K562 (cell line): ENCODE measurements around the gene CLC.

Experiments
- BACH1 ChIP-seq: fragments of 200-800 bp; sonication (Bioruptor generic); IDR thresholded peaks from 2 replicates; pipeline ENCODE4 v1.6.1; 2016; ENCODE audit warnings: missing genetic modification characterization, missing compliant biosample characterization
- BRCA1 ChIP-seq, 2 experiments: fragments of 450-650 bp in 1 of 2; sonication (generic) in 1 of 2; formaldehyde crosslinking in 1 of 2; IDR thresholded peaks; 2 replicates each; pipeline versions ENCODE4 v1.5.0 to v1.6.1; 2017 to 2020; ENCODE audit warnings: mild to moderate bottlenecking in 1 of 2, missing genetic modification reagents in 1 of 2
- CHD2 ChIP-seq: IDR thresholded peaks from 2 replicates; pipeline ENCODE4 v1.6.1; 2011; ENCODE audit warnings: low read depth, low read length
- CREB1 ChIP-seq, 2 experiments: sonication (generic) in 1 of 2; formaldehyde crosslinking in 1 of 2; IDR thresholded peaks; 2 replicates each; pipeline versions ENCODE4 v1.6.1 to v1.8.0; 2012 to 2022; ENCODE audit warnings: inconsistent platforms in 1 of 2, mild to moderate bottlenecking in 1 of 2, missing genetic modification reagents in 1 of 2, moderate library complexity in 1 of 2
- EZH2 ChIP-seq: IDR thresholded peaks from 2 replicates; pipeline ENCODE4 v1.6.1; 2012; ENCODE audit warnings: low read depth, mild to moderate bottlenecking, inconsistent platforms, low read length, borderline replicate concordance
- NFYB ChIP-seq: IDR thresholded peaks from 2 replicates; pipeline ENCODE4 v1.6.1; 2011; ENCODE audit warnings: mild to moderate bottlenecking, moderate library complexity; ENCODE audit not compliant: insufficient read length; ENCODE audit errors: extremely low read depth
- POLR2G ChIP-seq: fragments of 200-400 bp; formaldehyde crosslinking; IDR thresholded peaks from 2 replicates; pipeline ENCODE4 v1.6.1; 2017; ENCODE audit warnings: low read depth, mild to moderate bottlenecking, antibody characterized with exemption, low read length, moderate library complexity
- TAF1 ChIP-seq: IDR thresholded peaks from 2 replicates; pipeline ENCODE4 v1.6.1; 2011; ENCODE audit warnings: mild to moderate bottlenecking, low read length, moderate library complexity; ENCODE audit not compliant: insufficient read depth, control insufficient read depth, severe bottlenecking; ENCODE audit errors: extremely low read depth
- ZNF316 ChIP-seq: fragments of 450-650 bp; IDR thresholded peaks from 2 replicates; pipeline ENCODE4 v1.6.1; 2016
- ZNF583 ChIP-seq: fragments of 250-450 bp; sonication (Bioruptor Pico); IDR thresholded peaks from 2 replicates; pipeline ENCODE4 v1.4.0; 2020
- ZNF699 ChIP-seq: fragments of 250-450 bp; sonication (Bioruptor Pico); IDR thresholded peaks from 2 replicates; pipeline ENCODE4 v1.8.0; 2021; ENCODE audit warnings: mild to moderate bottlenecking, moderate library complexity; ENCODE audit not compliant: insufficient replicate concordance
- TF ChIP-seq, protein P1 (sequence below), 3 experiments: IDR thresholded peaks in 2 of 3; conservative IDR thresholded peaks in 1 of 3; 2 replicates each; pipeline ENCODE4 v1.5.1; 2011 to 2012; ENCODE audit warnings: low read length in 3 of 3, mild to moderate bottlenecking in 3 of 3, control low read depth in 2 of 3, improper control_type of control experiment in 1 of 3, inconsistent platforms in 1 of 3, low read depth in 1 of 3, mixed read lengths in 1 of 3, moderate library complexity in 1 of 3; ENCODE audit not compliant: insufficient read depth in 2 of 3
- TF ChIP-seq, protein P2 (sequence below): fragments of 450-650 bp; IDR thresholded peaks from 2 replicates; pipeline ENCODE4 v1.7.1; 2018; ENCODE audit warnings: mild to moderate bottlenecking, low read depth; ENCODE audit not compliant: partially characterized antibody
- TF ChIP-seq, protein P3 (sequence below), 2 experiments: fragments of 450-650 bp; formaldehyde crosslinking in 1 of 2; IDR thresholded peaks; 2 replicates each; pipeline versions ENCODE4 v1.4.0 to v1.6.1; 2014 to 2020; ENCODE audit warnings: mild to moderate bottlenecking in 2 of 2, borderline replicate concordance in 1 of 2, low read depth in 1 of 2

DNA sequence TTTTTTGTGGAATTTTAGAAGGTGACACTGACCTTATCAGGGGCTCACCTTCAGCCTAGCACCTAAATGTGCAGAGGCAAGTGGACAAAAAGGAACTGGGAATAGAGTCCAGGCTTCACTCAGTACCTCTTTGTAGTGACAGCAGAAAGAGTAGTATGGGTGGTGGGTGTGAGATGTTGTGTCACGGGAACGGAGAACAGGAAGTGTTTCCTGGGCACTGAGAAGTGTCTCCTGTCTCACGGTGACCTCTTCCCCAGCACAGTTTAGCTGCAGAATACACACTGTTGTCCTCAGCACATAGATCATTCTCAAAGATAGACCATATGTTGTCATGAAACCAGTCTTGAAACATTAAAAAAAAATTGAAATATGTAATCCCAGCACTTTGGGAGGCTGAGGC, 51.1 kb downstream of the CLC start:
- TF ChIP-seq, protein P1, sequence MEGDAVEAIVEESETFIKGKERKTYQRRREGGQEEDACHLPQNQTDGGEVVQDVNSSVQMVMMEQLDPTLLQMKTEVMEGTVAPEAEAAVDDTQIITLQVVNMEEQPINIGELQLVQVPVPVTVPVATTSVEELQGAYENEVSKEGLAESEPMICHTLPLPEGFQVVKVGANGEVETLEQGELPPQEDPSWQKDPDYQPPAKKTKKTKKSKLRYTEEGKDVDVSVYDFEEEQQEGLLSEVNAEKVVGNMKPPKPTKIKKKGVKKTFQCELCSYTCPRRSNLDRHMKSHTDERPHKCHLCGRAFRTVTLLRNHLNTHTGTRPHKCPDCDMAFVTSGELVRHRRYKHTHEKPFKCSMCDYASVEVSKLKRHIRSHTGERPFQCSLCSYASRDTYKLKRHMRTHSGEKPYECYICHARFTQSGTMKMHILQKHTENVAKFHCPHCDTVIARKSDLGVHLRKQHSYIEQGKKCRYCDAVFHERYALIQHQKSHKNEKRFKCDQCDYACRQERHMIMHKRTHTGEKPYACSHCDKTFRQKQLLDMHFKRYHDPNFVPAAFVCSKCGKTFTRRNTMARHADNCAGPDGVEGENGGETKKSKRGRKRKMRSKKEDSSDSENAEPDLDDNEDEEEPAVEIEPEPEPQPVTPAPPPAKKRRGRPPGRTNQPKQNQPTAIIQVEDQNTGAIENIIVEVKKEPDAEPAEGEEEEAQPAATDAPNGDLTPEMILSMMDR (IDR thresholded peaks at IDR 0.05 in 2 of 3, conservative IDR thresholded peaks at IDR 0.05 in 1 of 3; ENCODE audit: insufficient read depth in 2 of 3, low read depth in 1 of 3, low read length in 3 of 3): no peak
- TF ChIP-seq BRCA1 (IDR thresholded peaks at IDR 0.05): no peak
- TF ChIP-seq BRCA1 (CRISPR knock-in tag; IDR thresholded peaks at IDR 0.05): no peak
- no peak for TF ChIP-seq POLR2G
- TF ChIP-seq, protein P2, sequence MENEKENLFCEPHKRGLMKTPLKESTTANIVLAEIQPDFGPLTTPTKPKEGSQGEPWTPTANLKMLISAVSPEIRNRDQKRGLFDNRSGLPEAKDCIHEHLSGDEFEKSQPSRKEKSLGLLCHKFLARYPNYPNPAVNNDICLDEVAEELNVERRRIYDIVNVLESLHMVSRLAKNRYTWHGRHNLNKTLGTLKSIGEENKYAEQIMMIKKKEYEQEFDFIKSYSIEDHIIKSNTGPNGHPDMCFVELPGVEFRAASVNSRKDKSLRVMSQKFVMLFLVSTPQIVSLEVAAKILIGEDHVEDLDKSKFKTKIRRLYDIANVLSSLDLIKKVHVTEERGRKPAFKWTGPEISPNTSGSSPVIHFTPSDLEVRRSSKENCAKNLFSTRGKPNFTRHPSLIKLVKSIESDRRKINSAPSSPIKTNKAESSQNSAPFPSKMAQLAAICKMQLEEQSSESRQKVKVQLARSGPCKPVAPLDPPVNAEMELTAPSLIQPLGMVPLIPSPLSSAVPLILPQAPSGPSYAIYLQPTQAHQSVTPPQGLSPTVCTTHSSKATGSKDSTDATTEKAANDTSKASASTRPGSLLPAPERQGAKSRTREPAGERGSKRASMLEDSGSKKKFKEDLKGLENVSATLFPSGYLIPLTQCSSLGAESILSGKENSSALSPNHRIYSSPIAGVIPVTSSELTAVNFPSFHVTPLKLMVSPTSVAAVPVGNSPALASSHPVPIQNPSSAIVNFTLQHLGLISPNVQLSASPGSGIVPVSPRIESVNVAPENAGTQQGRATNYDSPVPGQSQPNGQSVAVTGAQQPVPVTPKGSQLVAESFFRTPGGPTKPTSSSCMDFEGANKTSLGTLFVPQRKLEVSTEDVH: no peak
- TF ChIP-seq NFYB: no peak
- no peak for TF ChIP-seq CHD2
- TF ChIP-seq CREB1 (IDR thresholded peaks at IDR 0.05): no peak
- TF ChIP-seq CREB1 (CRISPR knock-in tag; IDR thresholded peaks at IDR 0.05): no peak
- no peak for TF ChIP-seq ZNF583 (CRISPR knock-in tag)
- TF ChIP-seq BACH1 (tag): no peak
- TF ChIP-seq, protein P3, sequence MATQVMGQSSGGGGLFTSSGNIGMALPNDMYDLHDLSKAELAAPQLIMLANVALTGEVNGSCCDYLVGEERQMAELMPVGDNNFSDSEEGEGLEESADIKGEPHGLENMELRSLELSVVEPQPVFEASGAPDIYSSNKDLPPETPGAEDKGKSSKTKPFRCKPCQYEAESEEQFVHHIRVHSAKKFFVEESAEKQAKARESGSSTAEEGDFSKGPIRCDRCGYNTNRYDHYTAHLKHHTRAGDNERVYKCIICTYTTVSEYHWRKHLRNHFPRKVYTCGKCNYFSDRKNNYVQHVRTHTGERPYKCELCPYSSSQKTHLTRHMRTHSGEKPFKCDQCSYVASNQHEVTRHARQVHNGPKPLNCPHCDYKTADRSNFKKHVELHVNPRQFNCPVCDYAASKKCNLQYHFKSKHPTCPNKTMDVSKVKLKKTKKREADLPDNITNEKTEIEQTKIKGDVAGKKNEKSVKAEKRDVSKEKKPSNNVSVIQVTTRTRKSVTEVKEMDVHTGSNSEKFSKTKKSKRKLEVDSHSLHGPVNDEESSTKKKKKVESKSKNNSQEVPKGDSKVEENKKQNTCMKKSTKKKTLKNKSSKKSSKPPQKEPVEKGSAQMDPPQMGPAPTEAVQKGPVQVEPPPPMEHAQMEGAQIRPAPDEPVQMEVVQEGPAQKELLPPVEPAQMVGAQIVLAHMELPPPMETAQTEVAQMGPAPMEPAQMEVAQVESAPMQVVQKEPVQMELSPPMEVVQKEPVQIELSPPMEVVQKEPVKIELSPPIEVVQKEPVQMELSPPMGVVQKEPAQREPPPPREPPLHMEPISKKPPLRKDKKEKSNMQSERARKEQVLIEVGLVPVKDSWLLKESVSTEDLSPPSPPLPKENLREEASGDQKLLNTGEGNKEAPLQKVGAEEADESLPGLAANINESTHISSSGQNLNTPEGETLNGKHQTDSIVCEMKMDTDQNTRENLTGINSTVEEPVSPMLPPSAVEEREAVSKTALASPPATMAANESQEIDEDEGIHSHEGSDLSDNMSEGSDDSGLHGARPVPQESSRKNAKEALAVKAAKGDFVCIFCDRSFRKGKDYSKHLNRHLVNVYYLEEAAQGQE (IDR thresholded peaks at IDR 0.05; ENCODE audit: borderline replicate concordance): no peak
- TF ChIP-seq, protein P3 (CRISPR knock-in tag; IDR thresholded peaks at IDR 0.05; ENCODE audit: low read depth): no peak
- TF ChIP-seq TAF1: no peak
- no peak for TF ChIP-seq ZNF699 (CRISPR knock-in tag)
- no peak for TF ChIP-seq EZH2
- TF ChIP-seq ZNF316: no peak
